Measurements from ENCODE around the gene ACYP2. TPM values are rescaled to one million over a fixed set of nuclear protein-coding genes. Genes with fewer than 3 reads are reported as not detected.

ACYP2 gene
- total and polyA plus RNA-seq, 2 donors from 2014 or later = 16.7 to 24.5 TPM

GRCh38 chr2:54256091-54256694, 140.8 kb downstream of the ACYP2 start, which contains the start of gene TSPYL6:
Gene TSPYL6, minus strand, starts transcription at chr2:54256229. Its CDS starts 78 bp downstream, at chr2:54256151.
- Histone ChIP-seq H3K9ac (ENCODE audit: low read length in 3 of 3) (no peak within 1 kb of the TSS), H3K9me3 (ENCODE audit: control insufficient read depth in 2 of 3, insufficient read depth in 1 of 3, low read length in 3 of 3) (no peaks in the 10 kb centered on the region), H3K4me1 (ENCODE audit: control insufficient read depth in 2 of 3, insufficient read depth in 2 of 3, low read depth in 1 of 3, low read length in 3 of 3) (peaks cover 0 to under 1% (median 0%) of the 10 kb centered on the region in 3 donors), H3K36me3 (ENCODE audit: control insufficient read depth in 2 of 3, insufficient read depth in 3 of 3, low read length in 3 of 3) (no peaks in the 10 kb centered on the region), H3K27me3 (ENCODE audit: control insufficient read depth, insufficient read depth, low read length) (no peaks in the 10 kb centered on the region), H3K4me3 (ENCODE audit: low read length in 3 of 3) (no peak within 1 kb of the TSS), H3K27ac (ENCODE audit: low read depth in 2 of 2, low read length in 2 of 2) (no peak within 1 kb of the TSS)
- FAIRE-seq = no peak
- DNase-seq = no peak
- TF ChIP-seq, protein P1, sequence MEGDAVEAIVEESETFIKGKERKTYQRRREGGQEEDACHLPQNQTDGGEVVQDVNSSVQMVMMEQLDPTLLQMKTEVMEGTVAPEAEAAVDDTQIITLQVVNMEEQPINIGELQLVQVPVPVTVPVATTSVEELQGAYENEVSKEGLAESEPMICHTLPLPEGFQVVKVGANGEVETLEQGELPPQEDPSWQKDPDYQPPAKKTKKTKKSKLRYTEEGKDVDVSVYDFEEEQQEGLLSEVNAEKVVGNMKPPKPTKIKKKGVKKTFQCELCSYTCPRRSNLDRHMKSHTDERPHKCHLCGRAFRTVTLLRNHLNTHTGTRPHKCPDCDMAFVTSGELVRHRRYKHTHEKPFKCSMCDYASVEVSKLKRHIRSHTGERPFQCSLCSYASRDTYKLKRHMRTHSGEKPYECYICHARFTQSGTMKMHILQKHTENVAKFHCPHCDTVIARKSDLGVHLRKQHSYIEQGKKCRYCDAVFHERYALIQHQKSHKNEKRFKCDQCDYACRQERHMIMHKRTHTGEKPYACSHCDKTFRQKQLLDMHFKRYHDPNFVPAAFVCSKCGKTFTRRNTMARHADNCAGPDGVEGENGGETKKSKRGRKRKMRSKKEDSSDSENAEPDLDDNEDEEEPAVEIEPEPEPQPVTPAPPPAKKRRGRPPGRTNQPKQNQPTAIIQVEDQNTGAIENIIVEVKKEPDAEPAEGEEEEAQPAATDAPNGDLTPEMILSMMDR (IDR thresholded peaks at IDR 0.05; ENCODE audit: borderline replicate concordance, extremely low read depth, insufficient read depth) = no peak
- intact Hi-C loops (cut with DNase I) = no loop called here

GRCh38 chr2:54258166-54258565, 142.8 kb downstream of the ACYP2 start:
- FAIRE-seq = no peak
- Histone ChIP-seq H3K4me1 (ENCODE audit: control insufficient read depth in 2 of 3, insufficient read depth in 2 of 3, low read depth in 1 of 3, low read length in 3 of 3) (peaks cover 0 to 3% (median 0%) of the 10 kb centered on the region in 3 donors), H3K36me3 (ENCODE audit: control insufficient read depth in 2 of 3, insufficient read depth in 3 of 3, low read length in 3 of 3) (no peaks in the 10 kb centered on the region), H3K27me3 (ENCODE audit: control insufficient read depth, insufficient read depth, low read length) (no peaks in the 10 kb centered on the region), H3K27ac (ENCODE audit: low read depth in 2 of 2, low read length in 2 of 2) (no peak overlapping the region), H3K9ac (ENCODE audit: low read length in 3 of 3) (no peak overlapping the region), H3K4me3 (ENCODE audit: low read length in 3 of 3) (no peak overlapping the region), H3K9me3 (ENCODE audit: control insufficient read depth in 2 of 3, insufficient read depth in 1 of 3, low read length in 3 of 3) (no peaks in the 10 kb centered on the region)
- TF ChIP-seq, protein P1 (IDR thresholded peaks at IDR 0.05; ENCODE audit: borderline replicate concordance, extremely low read depth, insufficient read depth) = no peak
- intact Hi-C loops (cut with DNase I) = no loop called here
- peak in 1 of 5 donors; percentile 5 for DNase-seq

DNA sequence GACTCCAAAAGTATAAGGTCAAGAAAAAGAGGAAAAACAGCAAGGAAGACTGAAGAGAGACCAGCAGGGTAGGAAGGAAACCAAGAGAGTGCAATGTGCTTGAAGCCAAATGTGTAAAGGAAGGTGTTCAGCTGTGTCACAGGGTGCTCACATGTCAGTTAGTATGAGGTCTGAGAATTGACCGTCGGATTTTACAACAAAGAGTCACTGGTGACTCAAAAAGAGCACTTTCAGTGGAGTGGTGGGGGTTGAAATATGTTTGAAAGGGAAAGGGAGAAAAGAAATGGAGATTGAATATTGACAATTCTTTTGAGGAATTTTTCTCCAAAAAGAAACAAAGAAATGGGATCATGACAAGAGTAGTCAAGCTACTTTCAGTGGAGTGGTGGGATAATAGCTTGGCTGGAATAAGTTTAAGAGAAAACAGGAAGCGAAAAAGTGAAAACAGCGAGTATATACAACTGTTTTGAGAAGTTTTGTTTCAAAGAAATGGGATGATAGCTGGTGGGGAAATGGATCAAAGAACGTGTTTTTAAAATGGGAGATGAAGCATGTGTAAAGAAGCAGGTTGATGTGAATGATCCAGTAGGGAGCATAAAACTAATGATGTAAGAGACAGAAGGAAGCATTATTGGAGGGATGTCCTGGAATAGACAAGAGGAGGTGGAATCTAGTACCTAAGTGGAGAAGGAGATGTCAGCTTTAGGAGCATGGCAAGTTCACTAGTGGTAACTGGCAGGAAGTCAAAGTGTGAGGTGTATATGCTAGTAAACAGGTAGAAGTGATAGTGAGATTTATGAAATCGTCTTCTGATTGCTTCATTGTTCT, 144.2 kb downstream of the ACYP2 start:
- Histone ChIP-seq H3K27me3 (ENCODE audit: control insufficient read depth, insufficient read depth, low read length) (no peaks in the 10 kb centered on the region), H3K36me3 (ENCODE audit: control insufficient read depth in 2 of 3, insufficient read depth in 3 of 3, low read length in 3 of 3) (no peaks in the 10 kb centered on the region), H3K9me3 (ENCODE audit: control insufficient read depth in 2 of 3, insufficient read depth in 1 of 3, low read length in 3 of 3) (no peaks in the 10 kb centered on the region), H3K4me3 (ENCODE audit: low read length in 3 of 3) (no peak overlapping the region), H3K9ac (ENCODE audit: low read length in 3 of 3) (no peak overlapping the region), H3K27ac (ENCODE audit: low read depth in 2 of 2, low read length in 2 of 2) (no peak overlapping the region), H3K4me1 (ENCODE audit: control insufficient read depth in 2 of 3, insufficient read depth in 2 of 3, low read depth in 1 of 3, low read length in 3 of 3) (peaks cover 0 to 3% (median 0%) of the 10 kb centered on the region in 3 donors)
- FAIRE-seq = no peak
- no peak for DNase-seq
- intact Hi-C loops (cut with DNase I) = no loop called here
- TF ChIP-seq, protein P1 (IDR thresholded peaks at IDR 0.05; ENCODE audit: borderline replicate concordance, extremely low read depth, insufficient read depth) = no peak
